Lower lobe of right lung (tissue), 2 donors: ENCODE results near the gene ARID1B. TPM values are rescaled to one million over a fixed set of nuclear protein-coding genes. Genes with fewer than 3 reads are reported as not detected.

Source experiments
- ATAC-seq, 2 donors: fragments of 200-7000 bp; cut with Tn5 transposase; one replicate each; pipeline ENCODE4 v1.9.1; 2020 to 2022; ENCODE audit warnings: mild to moderate bottlenecking in 2 of 2, moderate library complexity in 2 of 2
- DNase-seq: peaks from one replicate; pipeline ENCODE4 v3.0.0-alpha.2; 2020
- H3K27ac ChIP-seq: fragments of 200-600 bp; one replicate; pipeline ENCODE4 v1.8.0; 2022
- H3K27me3 ChIP-seq: fragments of 200-600 bp; one replicate; pipeline ENCODE4 v1.8.0; 2022; ENCODE audit warnings: low read depth
- H3K36me3 ChIP-seq: fragments of 200-600 bp; one replicate; pipeline ENCODE4 v1.8.0; 2022; ENCODE audit warnings: mild to moderate bottlenecking
- H3K4me1 ChIP-seq: fragments of 200-600 bp; one replicate; pipeline ENCODE4 v1.8.0; 2022
- H3K4me3 ChIP-seq: fragments of 200-600 bp; one replicate; pipeline ENCODE4 v1.8.0; 2022; ENCODE audit warnings: mild to moderate bottlenecking
- H3K9me3 ChIP-seq: fragments of 200-600 bp; one replicate; pipeline ENCODE4 v1.8.0; 2022
- intact Hi-C: fragments of 100-400 bp; cut with DNase I; formaldehyde crosslinking; loops from one replicate; pipeline ENCODE4 v1.11.0; 2022
- total RNA-seq: library from RNA; stranded (reverse); fragmentation: NEBNext Ultra II Directional; extraction: Animal tissue kit (Norgen Biotek cat#: 25700); gene quantifications from one replicate; pipeline ENCODE4 v1.2.1, GENCODE V29; 2021
- TF ChIP-seq, protein P1 (sequence below): fragments of 200-600 bp; IDR thresholded peaks from one replicate; pipeline ENCODE4 v1.8.0; 2022; ENCODE audit warnings: antibody characterized with exemption, mild to moderate bottlenecking
- donor health status: DM: no; HTN: yes; CAD: no; lungs with severe emphysema.

Gene ARID1B
- total RNA-seq, 1 donor from 2014 or later, result 95.5 TPM

DNA sequence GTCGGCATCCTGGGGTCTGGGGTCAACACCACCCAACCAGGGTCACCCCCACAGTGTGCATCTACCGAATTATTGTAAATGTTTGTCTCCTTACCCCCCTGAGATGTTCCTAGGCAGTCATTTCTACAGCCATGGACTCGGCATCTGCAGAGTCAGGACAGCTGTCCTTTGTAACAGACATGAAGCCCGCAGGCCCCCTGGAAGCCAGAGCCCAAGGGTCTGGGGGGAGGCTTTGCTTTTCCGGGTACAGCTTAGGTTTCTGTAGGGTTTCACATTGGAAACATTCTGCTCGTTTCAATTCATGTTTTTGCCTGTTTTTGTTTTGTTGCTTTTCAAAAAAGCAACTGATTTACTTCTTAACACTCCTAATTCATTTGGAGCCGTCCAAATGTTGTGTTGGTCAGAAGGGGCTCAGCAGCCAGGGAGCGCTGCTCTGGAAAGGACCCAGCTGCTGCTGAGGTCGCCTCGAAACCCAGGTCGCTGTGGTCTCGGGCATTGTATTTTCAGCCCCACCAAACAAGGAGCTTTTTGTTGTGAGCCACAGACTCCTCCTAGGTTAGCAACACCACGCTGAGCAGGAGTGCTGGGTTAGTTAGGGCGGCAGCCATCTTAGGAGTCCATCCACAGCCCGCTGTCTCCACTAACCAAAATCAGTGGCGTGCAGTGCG, 385.7 kb downstream of the ARID1B start:
- Histone ChIP-seq H3K4me1 (no peaks in the 10 kb centered on the region), H3K36me3 (peaks cover 23% of the 10 kb centered on the region), H3K27me3 (no peaks in the 10 kb centered on the region), H3K27ac (no peak overlapping the region), H3K4me3 (no peak overlapping the region), H3K9me3 (no peaks in the 10 kb centered on the region)
- DNase-seq (no peak), ATAC-seq (no peak)
- TF ChIP-seq, protein P1, sequence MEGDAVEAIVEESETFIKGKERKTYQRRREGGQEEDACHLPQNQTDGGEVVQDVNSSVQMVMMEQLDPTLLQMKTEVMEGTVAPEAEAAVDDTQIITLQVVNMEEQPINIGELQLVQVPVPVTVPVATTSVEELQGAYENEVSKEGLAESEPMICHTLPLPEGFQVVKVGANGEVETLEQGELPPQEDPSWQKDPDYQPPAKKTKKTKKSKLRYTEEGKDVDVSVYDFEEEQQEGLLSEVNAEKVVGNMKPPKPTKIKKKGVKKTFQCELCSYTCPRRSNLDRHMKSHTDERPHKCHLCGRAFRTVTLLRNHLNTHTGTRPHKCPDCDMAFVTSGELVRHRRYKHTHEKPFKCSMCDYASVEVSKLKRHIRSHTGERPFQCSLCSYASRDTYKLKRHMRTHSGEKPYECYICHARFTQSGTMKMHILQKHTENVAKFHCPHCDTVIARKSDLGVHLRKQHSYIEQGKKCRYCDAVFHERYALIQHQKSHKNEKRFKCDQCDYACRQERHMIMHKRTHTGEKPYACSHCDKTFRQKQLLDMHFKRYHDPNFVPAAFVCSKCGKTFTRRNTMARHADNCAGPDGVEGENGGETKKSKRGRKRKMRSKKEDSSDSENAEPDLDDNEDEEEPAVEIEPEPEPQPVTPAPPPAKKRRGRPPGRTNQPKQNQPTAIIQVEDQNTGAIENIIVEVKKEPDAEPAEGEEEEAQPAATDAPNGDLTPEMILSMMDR, result no peak
- intact Hi-C loops, result no loop called here

DNA sequence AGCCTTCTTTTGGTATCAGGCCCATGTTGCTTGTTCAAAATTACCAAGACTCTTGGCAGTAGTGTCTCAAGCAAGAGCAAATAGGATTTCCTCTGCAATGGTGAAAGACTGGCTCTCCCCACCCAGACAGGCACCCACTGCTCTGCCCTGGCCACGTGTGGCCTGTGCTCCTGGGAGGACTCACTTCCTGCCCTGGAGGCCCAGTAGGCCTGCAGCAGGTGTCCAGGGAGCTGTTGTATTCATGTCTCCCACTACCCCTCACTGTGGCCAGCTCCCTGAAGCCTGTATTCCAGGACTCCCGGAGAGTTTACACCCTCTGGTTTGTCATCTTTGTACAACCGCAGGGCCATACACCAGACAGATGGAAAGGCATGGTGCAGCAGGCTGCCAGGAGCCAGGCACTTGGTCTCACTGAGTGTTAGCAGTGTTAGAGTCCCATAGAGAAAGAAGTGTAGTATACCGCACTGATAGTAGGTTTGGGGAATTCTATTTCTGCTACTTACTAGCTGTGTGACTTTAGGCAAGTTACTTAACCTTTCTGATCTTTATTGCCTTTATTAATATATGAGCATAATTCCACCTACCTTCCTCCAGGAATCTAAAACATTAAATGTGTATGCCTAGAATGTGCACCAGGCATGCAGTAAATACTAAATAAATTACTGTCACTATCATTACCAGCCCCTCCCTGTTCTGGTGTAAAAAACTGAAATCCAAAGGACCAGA, 386.4 kb downstream of the ARID1B start:
- Histone ChIP-seq H3K9me3 (no peaks in the 10 kb centered on the region), H3K27ac (no peak overlapping the region), H3K36me3 (peaks cover 30% of the 10 kb centered on the region), H3K4me1 (no peaks in the 10 kb centered on the region), H3K27me3 (no peaks in the 10 kb centered on the region), H3K4me3 (no peak overlapping the region)
- TF ChIP-seq, protein P1, result no peak
- DNase-seq, result no peak
- intact Hi-C loops, result no loop called here
- ATAC-seq, result no peak

DNA sequence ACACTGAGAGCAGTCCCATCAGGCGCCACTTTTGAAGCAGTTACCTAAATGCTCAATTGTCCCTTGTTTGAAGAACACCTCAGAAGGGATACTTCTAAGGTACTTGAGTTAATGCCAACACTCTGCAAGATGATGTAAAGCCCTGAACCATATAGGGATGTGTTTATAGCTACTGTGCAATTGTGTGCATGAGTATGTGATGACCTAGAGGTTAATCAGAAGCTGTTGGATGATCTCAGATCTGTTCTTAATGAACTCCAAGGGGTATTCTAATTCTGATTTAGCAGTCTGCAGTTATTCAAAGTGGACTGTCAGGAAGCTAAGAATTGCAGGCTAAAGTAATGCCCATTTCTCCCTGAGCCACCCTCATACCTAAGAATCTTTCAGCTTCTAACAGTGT, 387.8 kb downstream of the ARID1B start:
- ATAC-seq (no peak), DNase-seq (no peak)
- Histone ChIP-seq H3K27me3 (no peaks in the 10 kb centered on the region), H3K9me3 (no peaks in the 10 kb centered on the region), H3K36me3 (peaks cover 34% of the 10 kb centered on the region), H3K27ac (no peak overlapping the region), H3K4me3 (no peak overlapping the region), H3K4me1 (peaks cover 4% of the 10 kb centered on the region)
- TF ChIP-seq, protein P1, result no peak
- intact Hi-C loops, result no loop called here

DNA sequence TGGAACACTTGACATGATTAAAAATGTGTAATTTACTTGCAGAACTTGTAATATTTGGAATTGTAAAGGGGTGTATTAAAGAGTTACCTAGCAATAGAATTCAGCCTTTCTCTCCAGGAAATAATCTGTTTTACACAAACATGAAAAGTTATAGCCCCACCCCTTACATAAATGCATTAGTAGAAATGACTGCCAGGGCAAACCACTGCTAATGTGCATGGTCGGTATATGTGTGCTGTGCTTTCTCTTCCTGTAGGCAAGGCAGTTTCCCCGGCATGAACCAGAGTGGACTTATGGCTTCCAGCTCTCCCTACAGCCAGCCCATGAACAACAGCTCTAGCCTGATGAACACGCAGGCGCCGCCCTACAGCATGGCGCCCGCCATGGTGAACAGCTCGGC, 389.6 kb downstream of the ARID1B start:
- peaks cover 5% of the 10 kb centered on the region for H3K4me1 ChIP-seq
- no peak overlapping the region for H3K27ac ChIP-seq
- no peaks in the 10 kb centered on the region for H3K9me3 ChIP-seq
- H3K4me3 ChIP-seq, result no peak overlapping the region
- DNase-seq, result no peak
- ATAC-seq, result no peak
- H3K36me3 ChIP-seq, result peaks cover 35% of the 10 kb centered on the region
- H3K27me3 ChIP-seq, result no peaks in the 10 kb centered on the region
- intact Hi-C loops, result no loop called here
- TF ChIP-seq, protein P1, result no peak

DNA sequence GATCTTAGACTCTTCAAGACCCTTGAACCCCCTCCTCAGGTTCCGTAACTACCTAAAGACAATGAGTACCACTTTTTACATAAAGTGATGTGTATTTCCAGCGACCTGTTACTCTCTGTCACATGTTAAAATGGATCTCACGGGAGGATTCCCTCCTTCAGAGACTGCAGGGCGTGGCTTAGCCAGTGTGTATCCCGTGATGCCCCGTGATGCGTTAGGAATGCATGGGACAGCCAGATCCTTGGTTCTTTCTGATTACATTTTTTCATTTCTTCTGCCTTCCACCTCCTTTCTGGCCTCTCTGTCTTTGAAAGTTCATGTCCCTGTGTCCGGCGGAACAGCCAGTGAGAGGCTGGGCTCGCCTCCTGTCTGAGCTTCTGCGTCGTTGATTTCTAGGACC, 390.7 kb downstream of the ARID1B start:
- Histone ChIP-seq H3K4me1 (peaks cover 5% of the 10 kb centered on the region), H3K9me3 (no peaks in the 10 kb centered on the region), H3K36me3 (peaks cover 36% of the 10 kb centered on the region), H3K27ac (no peak overlapping the region), H3K27me3 (no peaks in the 10 kb centered on the region), H3K4me3 (no peak overlapping the region)
- DNase-seq (no peak), ATAC-seq (no peak)
- intact Hi-C loops, result no loop called here
- TF ChIP-seq, protein P1, result no peak
